MCF 10A (cell line): Measurements from ENCODE around the gene DGKG. TPM values are rescaled to one million over a fixed set of nuclear protein-coding genes. Genes with fewer than 3 reads are reported as not detected.

ENCODE experiments used
- BruUV-seq: library from RNA; stranded (reverse); fragments of 400-500 nt; replicated peaks from 2 replicates; lab custom pipeline; 2021; lab: Mats Ljungman, UMichigan
- CTCF ChIA-PET: fragments of 300-600 bp; sonication (Branson Sonifier 250); formaldehyde crosslinking; extraction: SDS; loops from one replicate; lab custom pipeline; 2021; ENCODE audit warnings: antibody characterized with exemption, inconsistent platforms; lab: Yijun Ruan, JAX
- POLR2A ChIA-PET: fragments of 300-600, 350-650 bp; sonication (Branson Sonifier 250); formaldehyde crosslinking; extraction: SDS; loops from one replicate; lab custom pipeline; 2020; ENCODE audit warnings: antibody characterized with exemption, inconsistent platforms; lab: Yijun Ruan, JAX
- DNase-seq: peaks from one replicate; pipeline ENCODE4 v3.0.0-alpha.2; 2018; ENCODE audit not compliant: unreplicated experiment
- H3K27ac Mint-ChIP-seq: one replicate; pipeline ENCODE4 v1.8.0; 2022; ENCODE audit warnings: mild to moderate bottlenecking, low read depth, mixed read lengths; ENCODE audit not compliant: unreplicated experiment
- H3K27me3 Mint-ChIP-seq: one replicate; pipeline ENCODE4 v1.8.0; 2022; ENCODE audit warnings: mixed read lengths; ENCODE audit not compliant: insufficient read depth, unreplicated experiment
- H3K36me3 Mint-ChIP-seq: one replicate; pipeline ENCODE4 v1.8.0; 2022; ENCODE audit warnings: mild to moderate bottlenecking, moderate library complexity, mixed read lengths; ENCODE audit not compliant: insufficient read depth, unreplicated experiment
- H3K4me1 Mint-ChIP-seq: one replicate; pipeline ENCODE4 v1.8.0; 2022; ENCODE audit warnings: mixed read lengths; ENCODE audit not compliant: insufficient read depth, unreplicated experiment
- H3K4me3 Mint-ChIP-seq: one replicate; pipeline ENCODE4 v1.8.0; 2022; ENCODE audit warnings: mild to moderate bottlenecking, moderate library complexity, mixed read lengths; ENCODE audit not compliant: unreplicated experiment
- H3K9me3 Mint-ChIP-seq: one replicate; pipeline ENCODE4 v1.8.0; 2022; ENCODE audit warnings: mixed read lengths; ENCODE audit not compliant: unreplicated experiment
- CTCF ChIP-seq: fragments of 200-600 bp; IDR thresholded peaks from one replicate; pipeline ENCODE4 v1.8.0; 2022; ENCODE audit warnings: antibody characterized with exemption, mild to moderate bottlenecking; ENCODE audit not compliant: unreplicated experiment
- intact Hi-C: fragments of 100-400 bp; cut with micrococcal nuclease; formaldehyde crosslinking; loops from 2 replicates; pipeline ENCODE4 v1.14.1; 2022
- total RNA-seq: library from RNA; stranded (reverse); gene quantifications from 2 replicates; pipeline ENCODE4 v1.2.3, GENCODE V29; 2022

DGKG gene
- total RNA-seq, 1 experiment from 2014 or later: not detected

GRCh38 chr3:186330772-186331460 is 31.1 kb downstream of the DGKG start:
- Mint-ChIP-seq H3K9me3 (no peaks in the 10 kb centered on the region), H3K36me3 (no peaks in the 10 kb centered on the region), H3K4me3 (no peak overlapping the region), H3K27ac (no peak overlapping the region), H3K27me3 (peaks cover 65% of the 10 kb centered on the region), H3K4me1 (no peaks in the 10 kb centered on the region)
- no peak for DNase-seq
- BruUV-seq: no TSS peak
- POLR2A ChIA-PET: no interaction called here
- CTCF ChIA-PET: no interaction called here
- intact Hi-C loops: no loop called here
- TF ChIP-seq CTCF: no peak

- ChIA-PET POLR2A (no interaction called here), CTCF (no interaction called here)
- intact Hi-C loops: no loop called here
Measured at GRCh38 chr3:186329589-186329988, 32.4 kb downstream of the DGKG start.

GRCh38 chr3:186327912-186328487 is 34.0 kb downstream of the DGKG start:
- ChIA-PET CTCF (interaction anchor here (0.6 to 0.9 kb wide), 3 partner anchors 95 to 192 kb away, joined by 3 to 5 read pairs (median 3); no protein-coding TSS in a partner anchor), POLR2A (no interaction called here)
- BruUV-seq: no TSS peak
- no peak overlapping the region for H3K4me3 Mint-ChIP-seq
- no peak for DNase-seq
- intact Hi-C loops: no loop called here
- H3K27me3 Mint-ChIP-seq: peaks cover 58% of the 10 kb centered on the region
- no peak for TF ChIP-seq CTCF
- no peaks in the 10 kb centered on the region for H3K4me1 Mint-ChIP-seq
- H3K36me3 Mint-ChIP-seq: no peaks in the 10 kb centered on the region
- no peak overlapping the region for H3K27ac Mint-ChIP-seq
- H3K9me3 Mint-ChIP-seq: no peaks in the 10 kb centered on the region

More at GRCh38 chr3:186329589-186329988, 32.4 kb downstream of the DGKG start:
- BruUV-seq: no TSS peak
- DNase-seq: no peak
- Mint-ChIP-seq H3K4me3 (no peak overlapping the region), H3K4me1 (no peaks in the 10 kb centered on the region), H3K36me3 (no peaks in the 10 kb centered on the region), H3K27me3 (peaks cover 66% of the 10 kb centered on the region), H3K27ac (no peak overlapping the region), H3K9me3 (no peaks in the 10 kb centered on the region)
- no peak for TF ChIP-seq CTCF

GRCh38 chr3:186322761-186323160 is 39.3 kb downstream of the DGKG start:
- Mint-ChIP-seq H3K27me3 (peaks cover 35% of the 10 kb centered on the region), H3K36me3 (no peaks in the 10 kb centered on the region), H3K4me1 (peaks cover 9% of the 10 kb centered on the region), H3K4me3 (no peak overlapping the region), H3K27ac (no peak overlapping the region), H3K9me3 (no peaks in the 10 kb centered on the region)
- TF ChIP-seq CTCF: no peak
- no TSS peak for BruUV-seq
- intact Hi-C loops: no loop called here
- DNase-seq: no peak
- ChIA-PET POLR2A (interaction anchor here (0.7 kb wide), 1 partner anchor 47 kb away, joined by 4 read pairs; no protein-coding TSS in a partner anchor), CTCF (no interaction called here)
